SU-DHL-6 (cell line): ENCODE measurements around the gene RCC1.
"Not testable (repeated sequence)": the region's sequence is repeated elsewhere in the genome, so short reads cannot be mapped to it uniquely, and the experiment has no call there.

Experiments used
- H2AFZ ChIP-seq: fragments of 200-600 bp; sonication (generic); 2 replicates; pipeline ENCODE4 v1.6.1; 2014; ENCODE audit warnings: low read depth, mild to moderate bottlenecking, moderate library complexity, mixed read lengths, antibody characterized with exemption, low read length; ENCODE audit not compliant: severe bottlenecking
- H3F3A ChIP-seq: fragments of 200-600 bp; shearing (Covaris generic); 2 replicates; pipeline ENCODE4 v1.6.0; 2016; ENCODE audit warnings: antibody characterized with exemption, mild to moderate bottlenecking; ENCODE audit not compliant: insufficient read depth
- H3K27ac ChIP-seq: fragments of 200-600 bp; sonication (generic); 2 replicates; pipeline ENCODE4 v1.5.1; 2016; ENCODE audit warnings: low read depth, mild to moderate bottlenecking, low read length, moderate library complexity, mixed read lengths
- H3K27me3 ChIP-seq: fragments of 200-600 bp; sonication (generic), shearing (Covaris generic); 2 replicates; pipeline ENCODE4 v1.6.0; 2014; ENCODE audit warnings: mild to moderate bottlenecking, low read length
- H3K36me3 ChIP-seq: fragments of 200-600 bp; sonication (generic); 2 replicates; pipeline ENCODE4 v1.6.1; 2014; ENCODE audit warnings: mild to moderate bottlenecking, low read length, mixed read lengths
- H3K4me2 ChIP-seq: fragments of 300-600, 200-600 bp; shearing (Covaris generic), sonication (generic); 2 replicates; pipeline ENCODE4 v1.6.0; 2014; ENCODE audit warnings: low read length, low read depth, mild to moderate bottlenecking; ENCODE audit not compliant: poor library complexity, severe bottlenecking
- H3K4me3 ChIP-seq: fragments of 200-600 bp; sonication (generic); 2 replicates; pipeline ENCODE4 v1.5.1; 2014; ENCODE audit warnings: antibody characterized with exemption, low read length, mild to moderate bottlenecking, mixed read lengths; ENCODE audit not compliant: insufficient read depth, poor library complexity, severe bottlenecking
- H3K79me2 ChIP-seq: fragments of 200-600 bp; sonication (generic); 2 replicates; pipeline ENCODE4 v1.6.1; 2014; ENCODE audit warnings: mild to moderate bottlenecking, low read length, moderate library complexity; ENCODE audit not compliant: insufficient read depth
- H3K9ac ChIP-seq: fragments of 200-600 bp; sonication (generic); 2 replicates; pipeline ENCODE4 v1.7.0; 2014; ENCODE audit warnings: mild to moderate bottlenecking, low read length
- H3K9me2 ChIP-seq: fragments of 200-600 bp; sonication (generic); replicated peaks from 2 replicates; pipeline ENCODE4 v1.6.1; 2014; ENCODE audit warnings: low read length; ENCODE audit not compliant: insufficient read depth
- H3K9me3 ChIP-seq: fragments of 200-600 bp; sonication (generic); 2 replicates; pipeline ENCODE4 v1.6.1; 2014; ENCODE audit warnings: low read length, mixed read lengths; ENCODE audit not compliant: insufficient read depth
- H4K20me1 ChIP-seq: fragments of 200-600 bp; sonication (generic); 2 replicates; pipeline ENCODE4 v1.6.1; 2014; ENCODE audit warnings: low read depth, mild to moderate bottlenecking, antibody characterized with exemption, low read length, moderate library complexity, mixed read lengths
- CTCF ChIP-seq: fragments of 200-600 bp; sonication (generic); IDR thresholded peaks from one replicate; pipeline ENCODE4 v1.5.1; 2017; ENCODE audit warnings: antibody characterized with exemption, mild to moderate bottlenecking, low read length, moderate library complexity; ENCODE audit not compliant: insufficient read depth, poor library complexity, severe bottlenecking
- EZH2phosphoT487 ChIP-seq: fragments of 200-600 bp; sonication (generic), shearing (Covaris generic); conservative IDR thresholded peaks from 2 replicates; pipeline ENCODE4 v1.6.1; 2018; ENCODE audit warnings: mild to moderate bottlenecking, antibody characterized with exemption, low read length, moderate library complexity, mixed read lengths

The RCC1 gene

GRCh38 chr1:28565040-28565439 is 59.2 kb downstream of the RCC1 start:
- TF ChIP-seq EZH2phosphoT487 (no peak), CTCF (no peak)
- Histone ChIP-seq H3K27me3 (no peaks in the 10 kb centered on the region), H3K4me3 (no peak overlapping the region), H3K9ac (no peak overlapping the region), H3K9me3 (no peaks in the 10 kb centered on the region), H3K4me2 (no peak overlapping the region), H4K20me1 (no peaks in the 10 kb centered on the region), H3K27ac (no peak overlapping the region), H3K36me3 (peaks cover 13% of the 10 kb centered on the region; the same call in 1 of the 2 replicates), H3K79me2 (no peaks in the 10 kb centered on the region), H3F3A (no peaks in the 10 kb centered on the region), H2AFZ (no peak overlapping the region), H3K9me2 (no peaks in the 10 kb centered on the region)

- H3K27ac ChIP-seq: no peak overlapping the region
- H3K27me3 ChIP-seq: no peaks in the 10 kb centered on the region
- H4K20me1 ChIP-seq: no peaks in the 10 kb centered on the region
- H2AFZ ChIP-seq: no peak overlapping the region
- H3K79me2 ChIP-seq: no peaks in the 10 kb centered on the region
- no peaks in the 10 kb centered on the region for H3K9me2 ChIP-seq
- H3K4me3 ChIP-seq: no peak overlapping the region
- H3F3A ChIP-seq: no peaks in the 10 kb centered on the region
- H3K9me3 ChIP-seq: no peaks in the 10 kb centered on the region
- H3K36me3 ChIP-seq: peaks cover 13% of the 10 kb centered on the region; the same call in 1 of the 2 replicates
- no peak for TF ChIP-seq EZH2phosphoT487
- H3K9ac ChIP-seq: no peak overlapping the region
- no peak overlapping the region for H3K4me2 ChIP-seq
Observed at GRCh38 chr1:28565726-28566125, 59.9 kb downstream of the RCC1 start.

- Histone ChIP-seq H3K27me3 (no peaks in the 10 kb centered on the region), H2AFZ (no peak overlapping the region), H3K4me3 (no peak overlapping the region), H4K20me1 (no peaks in the 10 kb centered on the region), H3F3A (no peaks in the 10 kb centered on the region), H3K9me2 (no peaks in the 10 kb centered on the region), H3K4me2 (no peak overlapping the region), H3K79me2 (no peaks in the 10 kb centered on the region), H3K9me3 (no peaks in the 10 kb centered on the region), H3K27ac (no peak overlapping the region), H3K9ac (no peak overlapping the region), H3K36me3 (peaks cover 19% of the 10 kb centered on the region; the same call in 1 of the 2 replicates)
- TF ChIP-seq CTCF (no peak), EZH2phosphoT487 (no peak)
Observed at GRCh38 chr1:28566931-28567330, 61.1 kb downstream of the RCC1 start.

- Histone ChIP-seq H4K20me1 (no peaks in the 10 kb centered on the region), H2AFZ (no peak overlapping the region), H3K27me3 (no peaks in the 10 kb centered on the region), H3K9ac (no peak overlapping the region), H3F3A (peaks cover 15% of the 10 kb centered on the region), H3K9me2 (no peaks in the 10 kb centered on the region), H3K79me2 (no peaks in the 10 kb centered on the region), H3K4me2 (no peak overlapping the region), H3K27ac (no peak overlapping the region), H3K9me3 (no peaks in the 10 kb centered on the region), H3K36me3 (peaks cover 9% of the 10 kb centered on the region; the same call in 1 of the 2 replicates), H3K4me3 (no peak overlapping the region)
- no peak for TF ChIP-seq CTCF
- TF ChIP-seq EZH2phosphoT487: no peak
Observed at GRCh38 chr1:28571911-28572310, 66.1 kb downstream of the RCC1 start.

- H3F3A ChIP-seq: peaks cover 24% of the 10 kb centered on the region
- not testable (repeated sequence) for H3K36me3 ChIP-seq, H4K20me1 ChIP-seq, H2AFZ ChIP-seq, H3K27me3 ChIP-seq, H3K4me3 ChIP-seq, H3K4me2 ChIP-seq, H3K9me2 ChIP-seq, H3K79me2 ChIP-seq, H3K27ac ChIP-seq, H3K9me3 ChIP-seq, H3K9ac ChIP-seq
Observed at GRCh38 chr1:28572891-28573290, 67.0 kb downstream of the RCC1 start.
